PC-9 (cell line): ENCODE measurements around the gene KLHL4. TPM values are rescaled to one million over a fixed set of nuclear protein-coding genes. Genes with fewer than 3 reads are reported as not detected.

Source experiments
- BruUV-seq: library from RNA; stranded (reverse); fragments of 400-500 nt; replicated peaks from 2 replicates; lab custom pipeline; 2021; lab: Mats Ljungman, UMichigan
- CTCF ChIA-PET: fragments of 300-600 bp; sonication (Branson Sonifier 250); formaldehyde crosslinking; loops from one replicate; lab custom pipeline; 2022; ENCODE audit warnings: antibody characterized with exemption; lab: Charles Lee
- POLR2A ChIA-PET: fragments of 300-600 bp; sonication (Branson Sonifier 250); formaldehyde crosslinking; loops from one replicate; lab custom pipeline; 2022; ENCODE audit warnings: antibody characterized with exemption; ENCODE audit not compliant: unreplicated experiment; lab: Charles Lee
- DNase-seq, 2 experiments: peaks; one replicate each; pipeline versions ENCODE4 v3.0.0 to v3.0.0-alpha.2; 2015 to 2022; ENCODE audit warnings: mixed read lengths in 1 of 2
- H2AFZ ChIP-seq: fragments of 200-600 bp; sonication (generic); 2 replicates; pipeline ENCODE4 v1.8.1; 2017; ENCODE audit warnings: antibody characterized with exemption
- H3F3A ChIP-seq: fragments of 200-600 bp; sonication (generic); 2 replicates; pipeline ENCODE4 v1.8.1; 2017; ENCODE audit warnings: antibody characterized with exemption, mild to moderate bottlenecking, low read depth; ENCODE audit not compliant: insufficient read depth
- H3K27ac ChIP-seq: fragments of 200-600 bp; sonication (generic); 2 replicates; pipeline ENCODE4 v1.6.1; 2016; ENCODE audit warnings: mixed run types
- H3K27me3 ChIP-seq: fragments of 200-600 bp; sonication (generic); 2 replicates; pipeline ENCODE4 v1.6.1; 2016; ENCODE audit warnings: low read depth, mixed run types; ENCODE audit not compliant: insufficient read depth
- H3K36me3 ChIP-seq: fragments of 200-600 bp; sonication (generic); 2 replicates; pipeline ENCODE4 v1.6.1; 2016; ENCODE audit warnings: low read depth, mixed run types
- H3K4me1 ChIP-seq: fragments of 200-600 bp; sonication (generic); replicated peaks from 2 replicates; pipeline ENCODE4 v1.6.1; 2016; ENCODE audit warnings: mixed run types; ENCODE audit not compliant: insufficient read depth
- H3K4me2 ChIP-seq: fragments of 200-600 bp; sonication (generic); 2 replicates; pipeline ENCODE4 v1.6.1; 2017; ENCODE audit warnings: mixed run types
- H3K4me3 ChIP-seq: fragments of 200-600 bp; sonication (generic); 2 replicates; pipeline ENCODE4 v1.6.1; 2016; ENCODE audit warnings: mixed run types
- H3K79me2 ChIP-seq: fragments of 200-600 bp; sonication (generic); 2 replicates; pipeline ENCODE4 v1.6.1; 2017; ENCODE audit warnings: low read depth, mixed run types
- H3K9me2 ChIP-seq: fragments of 200-600 bp; sonication (generic); 2 replicates; pipeline ENCODE4 v1.8.1; 2017; ENCODE audit warnings: mild to moderate bottlenecking; ENCODE audit not compliant: insufficient read depth
- H3K9me3 ChIP-seq: fragments of 200-600 bp; sonication (generic); 2 replicates; pipeline ENCODE4 v1.8.1; 2016; ENCODE audit warnings: low read depth; ENCODE audit not compliant: insufficient read depth
- H4K20me1 ChIP-seq: fragments of 200-600 bp; sonication (generic); 2 replicates; pipeline ENCODE4 v1.8.1; 2017; ENCODE audit not compliant: insufficient read depth
- CTCF ChIP-seq: fragments of 200-600 bp; sonication (generic); conservative IDR thresholded peaks from 2 replicates; pipeline ENCODE4 v1.6.1; 2017; ENCODE audit warnings: mixed run types, antibody characterized with exemption, mild to moderate bottlenecking, moderate library complexity
- EZH2 ChIP-seq: fragments of 200-600 bp; sonication (generic); IDR thresholded peaks from 2 replicates; pipeline ENCODE4 v1.8.0; 2017; ENCODE audit warnings: antibody characterized with exemption, low read depth
- intact Hi-C: fragments of 100-400 bp; cut with micrococcal nuclease; formaldehyde crosslinking; loops from one replicate; pipeline ENCODE4 v1.10.0; 2022; ENCODE audit not compliant: unreplicated experiment
- total RNA-seq: library from RNA; stranded (reverse); gene quantifications from 2 replicates; pipeline ENCODE4 v1.2.3, GENCODE V29; 2021

Gene KLHL4
- total RNA-seq, 1 experiment from 2014 or later = 0.65 TPM

GRCh38 chrX:87518504-87518903 is 902 bp downstream of the KLHL4 start:
- Histone ChIP-seq H3K27ac (no peak overlapping the region), H4K20me1 (no peaks in the 10 kb centered on the region), H3K4me2 (no peak overlapping the region), H3K4me3 (no peak overlapping the region), H3K4me1 (peaks cover 4% of the 10 kb centered on the region; the same call in 1 of the 2 replicates), H3K79me2 (no peaks in the 10 kb centered on the region), H3K36me3 (no peaks in the 10 kb centered on the region), H3F3A (no peaks in the 10 kb centered on the region), H3K9me2 (no peaks in the 10 kb centered on the region), H3K9me3 (no peaks in the 10 kb centered on the region), H2AFZ (no peak overlapping the region), H3K27me3 (no peaks in the 10 kb centered on the region)
- ChIA-PET CTCF (no interaction called here), POLR2A (no interaction called here)
- no peak for TF ChIP-seq CTCF
- TF ChIP-seq EZH2 = no peak
- no TSS peak for BruUV-seq
- no peak for DNase-seq
- intact Hi-C loops = loop anchor here (10.0 kb wide), 1 partner anchor 46 kb away; no protein-coding TSS in a partner anchor

GRCh38 chrX:87525771-87526229 is 8.2 kb downstream of the KLHL4 start:
- CTCF ChIA-PET = no interaction called here
- H2AFZ ChIP-seq = no peak overlapping the region

GRCh38 chrX:87526281-87526680 is 8.7 kb downstream of the KLHL4 start:
- TSS peak; percentile 90 for BruUV-seq
- Histone ChIP-seq H3K27ac (peak overlapping the region; percentile 29; the same call in 1 of the 2 replicates), H3K4me3 (no peak overlapping the region), H3K36me3 (no peaks in the 10 kb centered on the region), H3K9me3 (no peaks in the 10 kb centered on the region), H3K4me1 (no peaks in the 10 kb centered on the region), H4K20me1 (no peaks in the 10 kb centered on the region), H3F3A (no peaks in the 10 kb centered on the region), H2AFZ (no peak overlapping the region), H3K79me2 (no peaks in the 10 kb centered on the region), H3K4me2 (peak overlapping the region; percentile 43), H3K27me3 (no peaks in the 10 kb centered on the region), H3K9me2 (no peaks in the 10 kb centered on the region)
- intact Hi-C loops = loop anchor here (2.0 kb wide), 1 partner anchor 117 kb away; no protein-coding TSS in a partner anchor
- no peak for DNase-seq
- ChIA-PET CTCF (interaction anchor here (0.6 kb wide), 1 partner anchor 259 kb away, joined by 3 read pairs; no protein-coding TSS in a partner anchor), POLR2A (interaction anchor here (1.0 kb wide), 1 partner anchor 50 kb away, joined by 5 read pairs; no protein-coding TSS in a partner anchor)
- no peak for TF ChIP-seq EZH2
- no peak for TF ChIP-seq CTCF

More at GRCh38 chrX:87525771-87526229, 8.2 kb downstream of the KLHL4 start:
- intact Hi-C loops = loop anchor here (1.0 to 2.0 kb wide), 2 partner anchors 8 to 117 kb away; partner anchors contain the start of gene KLHL4
- Histone ChIP-seq H3K4me2 (peak overlapping the region; percentile 43), H3K79me2 (no peaks in the 10 kb centered on the region), H3K9me3 (no peaks in the 10 kb centered on the region), H3K9me2 (no peaks in the 10 kb centered on the region), H3K27me3 (no peaks in the 10 kb centered on the region), H3K4me3 (no peak overlapping the region), H3K27ac (peak overlapping the region; percentile 29; the same call in 1 of the 2 replicates), H4K20me1 (no peaks in the 10 kb centered on the region), H3K36me3 (no peaks in the 10 kb centered on the region), H3F3A (no peaks in the 10 kb centered on the region), H3K4me1 (no peaks in the 10 kb centered on the region)
- BruUV-seq = no TSS peak
- DNase-seq = peak; percentile 12 to 38
- TF ChIP-seq CTCF = no peak
- TF ChIP-seq EZH2 = no peak
- POLR2A ChIA-PET = interaction anchor here (0.7 to 1.0 kb wide), 2 partner anchors 50 to 116 kb away, joined by 5 to 6 read pairs; no protein-coding TSS in a partner anchor
